ENCODE results near the gene BOC. TPM values are rescaled to one million over a fixed set of nuclear protein-coding genes. Genes with fewer than 3 reads are reported as not detected.

The BOC gene
- total RNA-seq, 1 donor from 2014 or later: 93.1 TPM

- no peak for DNase-seq (ENCODE audit: extremely low spot score in 2 of 2)
- intact Hi-C loops (cut with DNase I): loop anchor here (5.0 kb wide), 1 partner anchor 114 kb away; no protein-coding TSS in a partner anchor
Measured at GRCh38 chr3:113261063-113261625, 49.8 kb downstream of the BOC start.

GRCh38 chr3:113261626-113262303 lies 50.4 kb downstream of the BOC start:
- Histone ChIP-seq H3K27ac (peak overlapping the region; percentile 68), H3K9me3 (no peaks in the 10 kb centered on the region), H3K4me1 (peaks cover 42% of the 10 kb centered on the region), H3K4me3 (no peak overlapping the region), H3K36me3 (no peaks in the 10 kb centered on the region), H3K27me3 (no peaks in the 10 kb centered on the region)
- intact Hi-C loops (cut with DNase I): loop anchor here (5.0 kb wide), 1 partner anchor 114 kb away; no protein-coding TSS in a partner anchor
- TF ChIP-seq POLR2AphosphoS5 (IDR thresholded peaks at IDR 0.05; ENCODE audit: insufficient read depth in 1 of 2, low read depth in 1 of 2) (no peak), POLR2A (IDR thresholded peaks at IDR 0.05) (no peak), CTCF (IDR thresholded peaks at IDR 0.05) (no peak)
- DNase-seq (ENCODE audit: extremely low spot score in 2 of 2): no peak

More at GRCh38 chr3:113261063-113261625, 49.8 kb downstream of the BOC start:
- Histone ChIP-seq H3K4me1 (peaks cover 42% of the 10 kb centered on the region), H3K4me3 (no peak overlapping the region), H3K27me3 (no peaks in the 10 kb centered on the region), H3K36me3 (no peaks in the 10 kb centered on the region), H3K9me3 (no peaks in the 10 kb centered on the region), H3K27ac (peak overlapping the region; percentile 68)
- no peak for TF ChIP-seq CTCF (IDR thresholded peaks at IDR 0.05)
- no peak for TF ChIP-seq POLR2AphosphoS5 (IDR thresholded peaks at IDR 0.05; ENCODE audit: insufficient read depth in 1 of 2, low read depth in 1 of 2)
- no peak for TF ChIP-seq POLR2A (IDR thresholded peaks at IDR 0.05)

DNA sequence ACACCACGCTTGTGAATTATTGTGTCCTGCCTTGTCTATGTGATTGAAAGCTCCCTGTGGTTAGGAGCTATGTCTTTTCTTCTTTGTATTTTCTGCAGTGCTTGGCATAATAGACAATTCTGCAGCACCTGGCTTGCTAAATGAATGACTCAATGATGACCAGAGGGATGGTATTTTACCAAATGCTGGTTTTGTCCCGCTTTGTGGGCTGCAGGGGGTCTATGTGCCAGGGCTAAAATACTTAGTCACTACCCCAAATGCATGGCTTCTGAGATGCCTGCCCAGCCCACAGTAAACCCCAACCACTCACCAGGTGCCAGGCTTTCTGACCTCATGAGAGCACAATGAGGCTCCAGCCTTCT lies 50.9 kb downstream of the BOC start:
- H3K9me3 ChIP-seq: no peaks in the 10 kb centered on the region
- H3K27ac ChIP-seq: peak overlapping the region; percentile 68
- no peaks in the 10 kb centered on the region for H3K36me3 ChIP-seq
- TF ChIP-seq CTCF (IDR thresholded peaks at IDR 0.05): no peak
- no peak for TF ChIP-seq POLR2A (IDR thresholded peaks at IDR 0.05)
- no peak for TF ChIP-seq POLR2AphosphoS5 (IDR thresholded peaks at IDR 0.05; ENCODE audit: insufficient read depth in 1 of 2, low read depth in 1 of 2)
- H3K4me3 ChIP-seq: no peak overlapping the region
- H3K4me1 ChIP-seq: peaks cover 42% of the 10 kb centered on the region
- no peaks in the 10 kb centered on the region for H3K27me3 ChIP-seq
- no peak for DNase-seq (ENCODE audit: extremely low spot score in 2 of 2)
- intact Hi-C loops (cut with DNase I): loop anchor here (5.0 kb wide), 1 partner anchor 115 kb away; no protein-coding TSS in a partner anchor

DNA sequence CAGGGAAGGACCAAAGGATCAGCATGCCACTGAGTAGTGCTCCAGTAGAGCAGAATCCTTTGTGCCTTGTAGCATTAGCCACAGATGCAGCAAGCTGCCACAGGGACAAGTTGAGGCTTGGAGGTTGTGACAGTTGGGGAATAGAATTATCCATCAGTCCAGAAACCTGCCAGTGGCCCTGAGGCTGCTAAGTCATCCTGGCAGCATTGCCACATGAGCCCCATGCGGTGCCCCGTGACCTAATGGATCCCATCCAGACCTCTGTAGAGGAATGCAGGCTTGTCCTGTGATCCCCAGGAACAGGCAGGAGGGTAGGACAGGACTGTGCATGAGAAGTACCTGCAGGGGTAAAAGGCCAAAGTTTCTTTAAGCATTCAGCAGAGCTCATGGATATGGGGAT lies 51.7 kb downstream of the BOC start:
- H3K27me3 ChIP-seq: no peaks in the 10 kb centered on the region
- no peak for DNase-seq (ENCODE audit: extremely low spot score in 2 of 2)
- TF ChIP-seq POLR2AphosphoS5 (IDR thresholded peaks at IDR 0.05; ENCODE audit: insufficient read depth in 1 of 2, low read depth in 1 of 2) (no peak), CTCF (IDR thresholded peaks at IDR 0.05) (no peak), POLR2A (IDR thresholded peaks at IDR 0.05) (no peak)
- intact Hi-C loops (cut with DNase I): loop anchor here (5.0 kb wide), 1 partner anchor 116 kb away; no protein-coding TSS in a partner anchor
- H3K9me3 ChIP-seq: no peaks in the 10 kb centered on the region
- H3K4me1 ChIP-seq: peaks cover 39% of the 10 kb centered on the region
- no peak overlapping the region for H3K4me3 ChIP-seq
- peak overlapping the region; percentile 68 for H3K27ac ChIP-seq
- no peaks in the 10 kb centered on the region for H3K36me3 ChIP-seq

DNA sequence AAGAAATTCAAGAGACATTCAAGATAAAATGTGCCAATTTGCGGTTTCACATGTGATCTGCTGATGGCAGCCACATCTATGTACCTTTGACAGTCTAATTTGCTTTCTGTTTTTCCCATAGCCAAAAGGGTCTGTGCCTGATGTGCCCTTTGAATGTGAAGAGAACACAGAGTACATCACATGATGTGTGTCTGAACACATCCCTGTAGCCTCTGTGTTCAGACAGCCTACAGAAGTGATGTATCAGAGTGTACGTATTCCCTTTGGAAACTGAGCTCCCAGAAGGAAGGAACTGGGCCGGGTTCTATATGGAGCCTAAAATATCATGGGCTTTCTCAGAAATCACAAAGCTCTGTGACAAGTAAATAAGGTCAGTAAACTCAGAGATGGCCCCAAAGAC lies 52.4 kb downstream of the BOC start:
- no peak overlapping the region for H3K27ac ChIP-seq
- DNase-seq (ENCODE audit: extremely low spot score in 2 of 2): no peak
- TF ChIP-seq POLR2A (IDR thresholded peaks at IDR 0.05) (no peak), CTCF (IDR thresholded peaks at IDR 0.05) (no peak), POLR2AphosphoS5 (IDR thresholded peaks at IDR 0.05; ENCODE audit: insufficient read depth in 1 of 2, low read depth in 1 of 2) (no peak)
- H3K4me3 ChIP-seq: no peak overlapping the region
- intact Hi-C loops (cut with DNase I): loop anchor here (5.0 kb wide), 1 partner anchor 116 kb away; no protein-coding TSS in a partner anchor
- H3K27me3 ChIP-seq: no peaks in the 10 kb centered on the region
- peaks cover 33% of the 10 kb centered on the region for H3K4me1 ChIP-seq
- H3K9me3 ChIP-seq: no peaks in the 10 kb centered on the region
- H3K36me3 ChIP-seq: peaks cover 0 to 7% of the 10 kb centered on the region in 2 donors
